ENCODE measurements around the gene GLI3. TPM values are rescaled to one million over a fixed set of nuclear protein-coding genes. Genes with fewer than 3 reads are reported as not detected.

Gene GLI3
- total and polyA plus RNA-seq, 2 of the 8 experiments (the other 6 are each of a cell fraction or from before 2014, with no cell fraction given), result 8.0 to 31.1 TPM

DNA sequence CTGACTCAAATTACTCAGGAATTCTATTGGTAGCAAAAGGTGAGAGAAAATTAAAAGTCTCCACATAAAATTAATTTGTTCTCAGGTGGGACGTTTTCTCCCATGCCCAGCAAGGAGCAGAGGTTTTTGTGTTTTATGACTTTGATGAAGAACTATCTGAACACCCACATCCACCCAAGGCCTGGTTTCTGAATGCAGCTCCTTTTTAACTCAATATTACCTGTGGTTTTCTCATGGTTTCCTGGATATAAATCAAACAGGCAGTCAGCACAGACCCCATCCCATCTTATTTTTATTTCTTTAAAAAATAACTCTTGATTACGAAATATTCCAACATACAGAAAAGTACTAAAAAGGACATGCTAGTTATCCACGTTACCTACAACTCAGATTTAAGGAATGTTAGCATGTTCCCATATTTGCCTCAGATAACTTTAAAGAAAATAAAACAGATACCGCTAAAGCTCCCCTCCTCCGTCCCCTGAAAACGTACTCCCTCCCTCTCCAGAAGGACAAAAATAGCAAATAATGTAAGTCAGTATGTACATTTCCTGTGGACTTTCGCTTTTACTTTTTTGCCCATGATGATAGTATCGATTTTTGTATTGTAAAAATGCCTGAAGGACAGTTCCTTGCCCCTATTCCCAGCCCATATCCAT, 43.4 kb downstream of the GLI3 start (continued):
- TF ChIP-seq, protein P1, sequence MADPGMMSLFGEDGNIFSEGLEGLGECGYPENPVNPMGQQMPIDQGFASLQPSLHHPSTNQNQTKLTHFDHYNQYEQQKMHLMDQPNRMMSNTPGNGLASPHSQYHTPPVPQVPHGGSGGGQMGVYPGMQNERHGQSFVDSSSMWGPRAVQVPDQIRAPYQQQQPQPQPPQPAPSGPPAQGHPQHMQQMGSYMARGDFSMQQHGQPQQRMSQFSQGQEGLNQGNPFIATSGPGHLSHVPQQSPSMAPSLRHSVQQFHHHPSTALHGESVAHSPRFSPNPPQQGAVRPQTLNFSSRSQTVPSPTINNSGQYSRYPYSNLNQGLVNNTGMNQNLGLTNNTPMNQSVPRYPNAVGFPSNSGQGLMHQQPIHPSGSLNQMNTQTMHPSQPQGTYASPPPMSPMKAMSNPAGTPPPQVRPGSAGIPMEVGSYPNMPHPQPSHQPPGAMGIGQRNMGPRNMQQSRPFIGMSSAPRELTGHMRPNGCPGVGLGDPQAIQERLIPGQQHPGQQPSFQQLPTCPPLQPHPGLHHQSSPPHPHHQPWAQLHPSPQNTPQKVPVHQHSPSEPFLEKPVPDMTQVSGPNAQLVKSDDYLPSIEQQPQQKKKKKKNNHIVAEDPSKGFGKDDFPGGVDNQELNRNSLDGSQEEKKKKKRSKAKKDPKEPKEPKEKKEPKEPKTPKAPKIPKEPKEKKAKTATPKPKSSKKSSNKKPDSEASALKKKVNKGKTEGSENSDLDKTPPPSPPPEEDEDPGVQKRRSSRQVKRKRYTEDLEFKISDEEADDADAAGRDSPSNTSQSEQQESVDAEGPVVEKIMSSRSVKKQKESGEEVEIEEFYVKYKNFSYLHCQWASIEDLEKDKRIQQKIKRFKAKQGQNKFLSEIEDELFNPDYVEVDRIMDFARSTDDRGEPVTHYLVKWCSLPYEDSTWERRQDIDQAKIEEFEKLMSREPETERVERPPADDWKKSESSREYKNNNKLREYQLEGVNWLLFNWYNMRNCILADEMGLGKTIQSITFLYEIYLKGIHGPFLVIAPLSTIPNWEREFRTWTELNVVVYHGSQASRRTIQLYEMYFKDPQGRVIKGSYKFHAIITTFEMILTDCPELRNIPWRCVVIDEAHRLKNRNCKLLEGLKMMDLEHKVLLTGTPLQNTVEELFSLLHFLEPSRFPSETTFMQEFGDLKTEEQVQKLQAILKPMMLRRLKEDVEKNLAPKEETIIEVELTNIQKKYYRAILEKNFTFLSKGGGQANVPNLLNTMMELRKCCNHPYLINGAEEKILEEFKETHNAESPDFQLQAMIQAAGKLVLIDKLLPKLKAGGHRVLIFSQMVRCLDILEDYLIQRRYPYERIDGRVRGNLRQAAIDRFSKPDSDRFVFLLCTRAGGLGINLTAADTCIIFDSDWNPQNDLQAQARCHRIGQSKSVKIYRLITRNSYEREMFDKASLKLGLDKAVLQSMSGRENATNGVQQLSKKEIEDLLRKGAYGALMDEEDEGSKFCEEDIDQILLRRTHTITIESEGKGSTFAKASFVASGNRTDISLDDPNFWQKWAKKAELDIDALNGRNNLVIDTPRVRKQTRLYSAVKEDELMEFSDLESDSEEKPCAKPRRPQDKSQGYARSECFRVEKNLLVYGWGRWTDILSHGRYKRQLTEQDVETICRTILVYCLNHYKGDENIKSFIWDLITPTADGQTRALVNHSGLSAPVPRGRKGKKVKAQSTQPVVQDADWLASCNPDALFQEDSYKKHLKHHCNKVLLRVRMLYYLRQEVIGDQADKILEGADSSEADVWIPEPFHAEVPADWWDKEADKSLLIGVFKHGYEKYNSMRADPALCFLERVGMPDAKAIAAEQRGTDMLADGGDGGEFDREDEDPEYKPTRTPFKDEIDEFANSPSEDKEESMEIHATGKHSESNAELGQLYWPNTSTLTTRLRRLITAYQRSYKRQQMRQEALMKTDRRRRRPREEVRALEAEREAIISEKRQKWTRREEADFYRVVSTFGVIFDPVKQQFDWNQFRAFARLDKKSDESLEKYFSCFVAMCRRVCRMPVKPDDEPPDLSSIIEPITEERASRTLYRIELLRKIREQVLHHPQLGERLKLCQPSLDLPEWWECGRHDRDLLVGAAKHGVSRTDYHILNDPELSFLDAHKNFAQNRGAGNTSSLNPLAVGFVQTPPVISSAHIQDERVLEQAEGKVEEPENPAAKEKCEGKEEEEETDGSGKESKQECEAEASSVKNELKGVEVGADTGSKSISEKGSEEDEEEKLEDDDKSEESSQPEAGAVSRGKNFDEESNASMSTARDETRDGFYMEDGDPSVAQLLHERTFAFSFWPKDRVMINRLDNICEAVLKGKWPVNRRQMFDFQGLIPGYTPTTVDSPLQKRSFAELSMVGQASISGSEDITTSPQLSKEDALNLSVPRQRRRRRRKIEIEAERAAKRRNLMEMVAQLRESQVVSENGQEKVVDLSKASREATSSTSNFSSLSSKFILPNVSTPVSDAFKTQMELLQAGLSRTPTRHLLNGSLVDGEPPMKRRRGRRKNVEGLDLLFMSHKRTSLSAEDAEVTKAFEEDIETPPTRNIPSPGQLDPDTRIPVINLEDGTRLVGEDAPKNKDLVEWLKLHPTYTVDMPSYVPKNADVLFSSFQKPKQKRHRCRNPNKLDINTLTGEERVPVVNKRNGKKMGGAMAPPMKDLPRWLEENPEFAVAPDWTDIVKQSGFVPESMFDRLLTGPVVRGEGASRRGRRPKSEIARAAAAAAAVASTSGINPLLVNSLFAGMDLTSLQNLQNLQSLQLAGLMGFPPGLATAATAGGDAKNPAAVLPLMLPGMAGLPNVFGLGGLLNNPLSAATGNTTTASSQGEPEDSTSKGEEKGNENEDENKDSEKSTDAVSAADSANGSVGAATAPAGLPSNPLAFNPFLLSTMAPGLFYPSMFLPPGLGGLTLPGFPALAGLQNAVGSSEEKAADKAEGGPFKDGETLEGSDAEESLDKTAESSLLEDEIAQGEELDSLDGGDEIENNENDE (IDR thresholded peaks at IDR 0.05; ENCODE audit: insufficient replicate concordance, low read length), result no peak
- no peak for TF ChIP-seq PHF8 (conservative IDR thresholded peaks at IDR 0.05; ENCODE audit: low read depth, low read length)
- TF ChIP-seq TCF12 (IDR thresholded peaks at IDR 0.05; ENCODE audit: low read depth, low read length), result no peak
- no peak for TF ChIP-seq BRCA1 (IDR thresholded peaks at IDR 0.05; ENCODE audit: low read depth, low read length)
- TF ChIP-seq JUN (IDR thresholded peaks at IDR 0.05; ENCODE audit: low read depth, low read length), result no peak
- no peak for TF ChIP-seq CBX8 (IDR thresholded peaks at IDR 0.05; ENCODE audit: borderline replicate concordance, low read depth, low read length)
- TF ChIP-seq KDM4A (IDR thresholded peaks at IDR 0.05; ENCODE audit: low read depth, low read length, severe bottlenecking), result no peak
- TF ChIP-seq KDM1A (IDR thresholded peaks at IDR 0.05; ENCODE audit: borderline replicate concordance, low read length), result no peak
- TF ChIP-seq TBP (IDR thresholded peaks at IDR 0.05; ENCODE audit: low read depth, low read length), result no peak
- no peak for TF ChIP-seq EGR1 (IDR thresholded peaks at IDR 0.05; ENCODE audit: borderline replicate concordance, low read depth, low read length)
- no peak for TF ChIP-seq TAF1 (IDR thresholded peaks at IDR 0.05; ENCODE audit: low read depth, low read length)
